ENCODE results near the gene PLCL2. TPM values are rescaled to one million over a fixed set of nuclear protein-coding genes. Genes with fewer than 3 reads are reported as not detected.
"Not testable (repeated sequence)": the region's sequence is repeated elsewhere in the genome, so short reads cannot be mapped to it uniquely, and the experiment has no call there.

Gene PLCL2
- total and polyA plus RNA-seq, 4 donors = 1.5 to 16.5 (median 9.4) TPM

- TF ChIP-seq, protein P1, sequence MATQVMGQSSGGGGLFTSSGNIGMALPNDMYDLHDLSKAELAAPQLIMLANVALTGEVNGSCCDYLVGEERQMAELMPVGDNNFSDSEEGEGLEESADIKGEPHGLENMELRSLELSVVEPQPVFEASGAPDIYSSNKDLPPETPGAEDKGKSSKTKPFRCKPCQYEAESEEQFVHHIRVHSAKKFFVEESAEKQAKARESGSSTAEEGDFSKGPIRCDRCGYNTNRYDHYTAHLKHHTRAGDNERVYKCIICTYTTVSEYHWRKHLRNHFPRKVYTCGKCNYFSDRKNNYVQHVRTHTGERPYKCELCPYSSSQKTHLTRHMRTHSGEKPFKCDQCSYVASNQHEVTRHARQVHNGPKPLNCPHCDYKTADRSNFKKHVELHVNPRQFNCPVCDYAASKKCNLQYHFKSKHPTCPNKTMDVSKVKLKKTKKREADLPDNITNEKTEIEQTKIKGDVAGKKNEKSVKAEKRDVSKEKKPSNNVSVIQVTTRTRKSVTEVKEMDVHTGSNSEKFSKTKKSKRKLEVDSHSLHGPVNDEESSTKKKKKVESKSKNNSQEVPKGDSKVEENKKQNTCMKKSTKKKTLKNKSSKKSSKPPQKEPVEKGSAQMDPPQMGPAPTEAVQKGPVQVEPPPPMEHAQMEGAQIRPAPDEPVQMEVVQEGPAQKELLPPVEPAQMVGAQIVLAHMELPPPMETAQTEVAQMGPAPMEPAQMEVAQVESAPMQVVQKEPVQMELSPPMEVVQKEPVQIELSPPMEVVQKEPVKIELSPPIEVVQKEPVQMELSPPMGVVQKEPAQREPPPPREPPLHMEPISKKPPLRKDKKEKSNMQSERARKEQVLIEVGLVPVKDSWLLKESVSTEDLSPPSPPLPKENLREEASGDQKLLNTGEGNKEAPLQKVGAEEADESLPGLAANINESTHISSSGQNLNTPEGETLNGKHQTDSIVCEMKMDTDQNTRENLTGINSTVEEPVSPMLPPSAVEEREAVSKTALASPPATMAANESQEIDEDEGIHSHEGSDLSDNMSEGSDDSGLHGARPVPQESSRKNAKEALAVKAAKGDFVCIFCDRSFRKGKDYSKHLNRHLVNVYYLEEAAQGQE (IDR thresholded peaks at IDR 0.05) = no peak
- TF ChIP-seq HNF4A (conservative IDR thresholded peaks at IDR 0.05) = no peak
Measured at GRCh38 chr3:16950282-16950681, 65.5 kb downstream of the PLCL2 start (continued).

GRCh38 chr3:16950845-16951244, 66.1 kb downstream of the PLCL2 start:
- peaks cover 0 to 7% (median 2%) of the 10 kb centered on the region in 4 donors for H3K4me1 ChIP-seq (ENCODE audit: control insufficient read depth in 4 of 4, insufficient read depth in 4 of 4, low read length in 3 of 4)
- no peak overlapping the region for H3K4me3 ChIP-seq (ENCODE audit: low read depth in 1 of 3, low read length in 3 of 3)
- H3K27ac ChIP-seq (ENCODE audit: low read depth in 1 of 2, low read length in 2 of 2) = no peak overlapping the region
- WGBS = 52% methylated on average over 1 of the region's 1 CpG
- peak in 1 of 2 donors; percentile 4 for TF ChIP-seq RAD21 (IDR thresholded peaks at IDR 0.05)
- TF ChIP-seq TAF1 (conservative IDR thresholded peaks at IDR 0.05) = no peak
- no peak for TF ChIP-seq CTCF (IDR thresholded peaks at IDR 0.05; ENCODE audit: low read depth, low read length, missing input control)
- no peak for TF ChIP-seq YY1 (IDR thresholded peaks at IDR 0.05)
- TF ChIP-seq HNF4A (conservative IDR thresholded peaks at IDR 0.05) = no peak
- no peak for TF ChIP-seq NR2F2 (IDR thresholded peaks at IDR 0.05)
- no peak for TF ChIP-seq ZBTB33 (IDR thresholded peaks at IDR 0.05)
- TF ChIP-seq HNF4G (IDR thresholded peaks at IDR 0.05) = no peak
- H3K9me3 ChIP-seq (ENCODE audit: control insufficient read depth in 4 of 4, low read length in 3 of 4) = no peaks in the 10 kb centered on the region
- no peaks in the 10 kb centered on the region for H3K27me3 ChIP-seq (ENCODE audit: control insufficient read depth in 4 of 4, insufficient read depth in 4 of 4, low read length in 3 of 4)
- no peaks in the 10 kb centered on the region for H3K36me3 ChIP-seq (ENCODE audit: control insufficient read depth in 4 of 4, insufficient read depth in 3 of 4, low read depth in 1 of 4, low read length in 3 of 4)
- no peak for DNase-seq (ENCODE audit: low spot score)
- H3K9ac ChIP-seq (ENCODE audit: low read depth in 1 of 2, low read length in 2 of 2) = no peak overlapping the region

DNA sequence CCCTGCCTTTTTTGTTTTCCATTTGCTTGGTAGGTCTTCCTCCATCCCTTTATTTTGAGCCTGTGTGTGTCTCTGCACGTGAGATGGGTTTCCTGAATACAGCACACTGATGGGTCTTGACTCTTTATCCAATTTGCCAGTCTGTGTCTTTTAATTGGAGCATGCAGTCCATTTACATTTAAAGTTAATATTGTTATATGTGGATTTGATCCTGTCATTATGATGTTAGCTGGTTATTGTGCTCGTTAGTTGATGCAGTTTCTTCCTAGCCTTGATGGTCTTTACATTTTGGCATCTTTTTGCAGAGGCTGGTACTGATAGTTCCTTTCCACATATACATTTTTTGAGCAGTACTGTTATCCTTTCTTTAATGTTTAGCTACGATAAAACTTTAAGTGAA, 73.1 kb downstream of the PLCL2 start:
- 95% methylated on average over 3 of the region's 3 CpGs for WGBS
- H3K36me3 ChIP-seq (ENCODE audit: control insufficient read depth in 4 of 4, insufficient read depth in 3 of 4, low read depth in 1 of 4, low read length in 3 of 4); H3K27ac ChIP-seq (ENCODE audit: low read depth in 1 of 2, low read length in 2 of 2); H3K4me3 ChIP-seq (ENCODE audit: low read depth in 1 of 3, low read length in 3 of 3); DNase-seq (ENCODE audit: low spot score); H3K27me3 ChIP-seq (ENCODE audit: control insufficient read depth in 4 of 4, insufficient read depth in 4 of 4, low read length in 3 of 4); H3K9ac ChIP-seq (ENCODE audit: low read depth in 1 of 2, low read length in 2 of 2); H3K4me1 ChIP-seq (ENCODE audit: control insufficient read depth in 4 of 4, insufficient read depth in 4 of 4, low read length in 3 of 4); H3K9me3 ChIP-seq (ENCODE audit: control insufficient read depth in 4 of 4, low read length in 3 of 4): not testable (repeated sequence)
